Measurements from ENCODE around the gene NCKAP1.

Gene NCKAP1

GRCh38 chr2:182949572-182950189, 88.6 kb downstream of the NCKAP1 start:
- no peak for DNase-seq

DNA sequence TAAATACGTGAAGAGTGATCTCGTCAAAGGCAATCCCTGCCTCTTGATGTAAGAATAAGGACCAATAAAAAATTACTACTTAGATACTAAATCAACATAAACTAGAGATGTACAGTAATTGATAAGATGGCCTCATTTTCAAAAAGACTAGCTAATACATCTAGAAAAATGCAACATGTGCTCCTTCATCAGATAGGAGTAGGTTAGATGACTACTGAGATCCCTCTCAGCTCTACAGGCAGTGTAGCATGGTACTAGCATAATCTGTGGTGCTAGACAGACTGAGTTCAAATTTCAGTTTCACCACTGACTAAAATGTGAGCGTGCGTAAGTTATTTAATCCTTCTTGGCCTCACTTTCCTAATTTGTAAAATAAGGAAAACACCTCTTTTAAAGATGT, 89.2 kb downstream of the NCKAP1 start:
- no peak for DNase-seq

GRCh38 chr2:182946958-182947369, 91.3 kb downstream of the NCKAP1 start:
- DNase-seq, result no peak

DNA sequence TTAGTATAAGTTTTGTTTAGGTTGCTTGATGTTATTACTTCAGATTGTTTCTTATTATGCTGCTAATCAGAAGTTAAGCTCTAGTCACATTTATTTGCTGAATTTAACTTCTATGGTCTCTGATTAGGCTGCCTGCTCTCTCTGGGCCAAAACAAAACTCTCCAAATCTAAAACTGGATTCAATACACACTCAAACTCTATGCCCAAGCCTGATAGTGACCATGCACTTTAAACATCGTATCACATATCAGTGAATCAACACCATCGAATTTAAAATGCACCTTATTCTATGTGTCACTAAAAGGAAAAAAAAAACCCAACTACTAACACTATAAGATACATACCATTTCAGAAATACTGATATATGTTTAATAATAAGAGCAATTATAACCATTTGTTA, 94.9 kb downstream of the NCKAP1 start:
- DNase-seq, result no peak

GRCh38 chr2:182942756-182943155, 95.5 kb downstream of the NCKAP1 start:
- DNase-seq, result no peak

GRCh38 chr2:182941919-182942318, 96.3 kb downstream of the NCKAP1 start:
- no peak for DNase-seq

DNA sequence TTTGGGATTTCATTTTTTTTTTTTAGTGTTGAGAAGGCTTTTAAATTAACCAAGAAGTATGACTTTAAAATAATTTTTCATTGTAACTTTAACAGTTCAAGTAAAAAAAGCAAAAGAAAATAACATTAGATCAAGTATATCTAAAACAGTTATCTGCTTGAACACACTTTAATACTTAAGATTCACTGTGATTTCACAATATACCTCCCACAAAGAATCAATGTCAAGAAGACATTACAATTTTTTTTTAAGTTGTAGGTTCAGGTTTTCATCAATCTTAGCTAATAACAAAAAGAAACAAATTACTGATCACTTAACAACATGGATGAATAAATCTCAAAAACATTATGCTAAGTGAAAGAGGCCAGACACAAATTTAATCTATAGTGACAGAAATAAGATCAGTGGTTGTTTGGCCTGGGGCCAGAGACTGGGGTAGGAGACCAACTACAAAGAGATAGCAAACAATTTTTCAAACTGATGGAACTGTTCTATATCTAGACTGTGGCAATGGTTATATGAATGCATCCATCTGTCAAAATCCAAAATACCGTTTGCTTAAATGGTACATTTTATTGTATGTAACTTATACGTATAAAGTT, 97.0 kb downstream of the NCKAP1 start:
- DNase-seq, result no peak

DNA sequence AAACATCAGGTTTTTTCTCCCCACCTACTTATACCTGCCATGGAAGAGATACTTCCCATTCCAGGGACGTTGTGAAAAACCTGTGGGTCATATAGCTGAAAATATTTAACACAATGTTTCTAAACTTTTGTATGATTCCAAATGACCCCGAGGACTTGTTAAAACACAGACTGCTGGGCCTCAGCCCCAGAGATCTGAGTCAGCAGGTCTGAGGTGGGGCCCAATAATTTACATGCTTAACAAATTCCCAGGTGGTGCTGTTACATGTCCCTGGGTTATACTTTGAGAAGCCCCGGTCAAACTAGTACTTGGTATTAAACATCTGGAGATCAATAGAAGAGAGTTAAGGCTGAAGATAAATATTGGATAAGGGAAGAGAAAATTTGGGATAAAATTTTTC, 100.4 kb downstream of the NCKAP1 start:
- no peak for DNase-seq

DNA sequence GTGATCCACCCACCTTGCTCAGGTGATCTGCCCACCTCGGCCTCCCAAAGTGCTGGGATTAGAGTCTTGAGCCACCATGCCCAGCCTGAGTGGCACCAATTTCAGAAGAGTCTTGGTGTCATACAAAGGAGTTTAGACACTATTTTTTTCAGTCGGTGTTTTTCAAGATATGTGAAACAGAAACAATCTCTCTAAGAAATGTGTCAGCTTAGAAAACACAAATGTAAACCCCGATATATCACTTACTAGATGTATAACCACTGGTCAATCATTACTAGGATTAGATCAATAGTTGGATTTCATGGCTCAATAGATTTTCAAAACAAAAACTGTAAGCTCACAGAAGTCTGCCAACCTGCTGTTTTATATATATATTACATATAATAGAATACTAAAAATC, 104.6 kb downstream of the NCKAP1 start:
- no peak for DNase-seq

- DNase-seq, result no peak
Observed at GRCh38 chr2:182929972-182930371, 108.3 kb downstream of the NCKAP1 start.

- DNase-seq, result peak in 1 of 2 donors; percentile 84
Observed at GRCh38 chr2:182924306-182924705, 114.0 kb downstream of the NCKAP1 start.

GRCh38 chr2:182921234-182921633, 117.0 kb downstream of the NCKAP1 start:
- DNase-seq, result no peak

DNA sequence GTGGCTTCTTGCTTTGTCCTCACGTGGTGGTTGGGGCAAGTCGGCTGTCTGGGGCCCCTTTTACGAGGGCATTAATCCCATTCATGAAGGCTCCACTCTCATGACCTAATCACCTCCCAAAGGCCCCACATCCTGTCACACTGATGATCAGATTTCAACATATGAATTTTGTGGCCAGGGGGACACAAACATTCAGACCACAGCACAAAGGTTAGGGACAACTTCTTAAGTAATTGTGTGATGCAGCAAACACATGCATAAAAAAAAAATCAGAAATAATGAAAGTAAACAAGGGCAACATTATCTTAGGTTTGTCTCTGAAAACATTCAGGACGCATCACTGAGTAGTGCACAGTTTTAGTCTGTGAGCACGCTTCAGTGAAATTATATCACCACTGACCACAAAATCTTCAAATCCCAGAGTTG, 117.6 kb downstream of the NCKAP1 start:
- no peak for DNase-seq

GRCh38 chr2:182920089-182920488, 118.2 kb downstream of the NCKAP1 start:
- DNase-seq, result no peak

- no peak for DNase-seq
Observed at GRCh38 chr2:182918961-182919652, 119.2 kb downstream of the NCKAP1 start.

DNA sequence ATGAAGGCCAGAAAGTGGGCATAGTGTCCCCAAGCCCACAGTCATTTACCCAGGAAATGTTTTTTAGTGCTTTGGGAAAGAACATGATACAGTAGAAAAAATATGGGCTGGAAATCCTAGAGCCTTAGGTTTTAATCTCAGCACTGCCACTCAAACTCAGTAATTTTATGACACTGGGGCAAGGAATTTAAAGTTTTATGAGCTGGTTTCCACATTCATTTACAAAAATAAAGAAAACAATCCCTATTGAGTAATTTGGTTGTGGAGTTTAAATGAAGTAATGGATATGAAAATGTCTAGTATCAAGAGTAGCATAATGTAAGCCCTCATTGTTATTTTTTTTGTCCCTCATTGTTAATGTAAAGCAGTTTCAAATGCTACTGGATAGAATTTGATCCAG, 120.3 kb downstream of the NCKAP1 start:
- no peak for DNase-seq

DNA sequence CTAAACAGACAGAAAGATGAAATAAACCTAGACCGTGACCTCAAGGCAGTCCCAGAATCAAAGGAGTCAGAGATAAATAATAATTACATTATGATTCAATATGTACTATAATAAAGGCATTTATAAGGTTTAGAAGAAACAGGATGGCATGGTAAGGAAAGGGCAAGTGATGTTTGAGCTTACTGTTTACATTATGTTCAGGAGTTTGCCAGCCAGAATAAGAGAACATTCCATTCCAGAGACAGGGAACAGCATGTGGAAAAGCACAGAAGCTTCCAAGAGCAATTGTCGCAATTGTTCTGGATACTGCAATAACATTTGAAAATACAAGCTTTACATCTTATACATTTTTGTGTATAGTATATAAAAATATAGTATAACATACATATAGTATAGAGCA, 121.8 kb downstream of the NCKAP1 start:
- no peak for DNase-seq

GRCh38 chr2:182915369-182916326, 122.6 kb downstream of the NCKAP1 start:
- no peak for DNase-seq

DNA sequence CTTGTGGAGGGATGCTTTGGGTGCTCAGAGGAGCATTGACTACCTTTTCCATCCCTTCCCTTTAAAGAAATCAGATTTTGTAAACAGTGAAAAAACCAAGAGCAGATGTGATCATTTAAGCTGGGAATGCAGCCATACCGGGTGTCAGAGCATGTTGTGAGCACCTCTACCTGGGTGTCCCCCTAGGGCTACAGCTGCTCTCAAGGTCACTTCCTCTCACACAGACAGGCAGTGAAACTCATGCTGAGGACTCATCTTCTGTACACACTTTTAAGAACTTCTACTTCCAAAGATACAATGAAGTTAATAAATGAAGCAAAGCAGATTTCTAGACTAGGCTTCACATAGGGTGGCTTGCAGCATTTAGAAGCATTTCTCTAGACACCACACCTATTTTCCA, 123.4 kb downstream of the NCKAP1 start:
- DNase-seq, result no peak

DNA sequence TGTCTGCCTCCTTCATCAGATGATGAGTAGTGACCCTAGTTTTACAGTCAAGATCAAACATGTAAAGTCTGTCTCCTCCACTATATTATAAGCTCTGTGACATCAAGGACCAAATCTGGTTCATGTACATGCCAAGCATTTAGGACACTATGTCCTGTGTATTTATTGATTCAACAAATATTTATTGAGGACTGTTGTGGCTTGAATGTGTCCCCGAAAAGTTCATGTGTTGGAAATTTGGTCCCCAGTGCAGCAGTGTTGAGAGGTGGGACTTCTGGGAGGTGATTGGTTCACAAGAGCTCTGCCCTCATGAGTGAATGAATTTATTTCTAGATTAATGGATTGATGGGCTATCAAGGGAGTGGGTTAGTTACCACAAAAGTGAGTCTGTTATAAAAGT, 125.2 kb downstream of the NCKAP1 start:
- DNase-seq, result no peak

DNA sequence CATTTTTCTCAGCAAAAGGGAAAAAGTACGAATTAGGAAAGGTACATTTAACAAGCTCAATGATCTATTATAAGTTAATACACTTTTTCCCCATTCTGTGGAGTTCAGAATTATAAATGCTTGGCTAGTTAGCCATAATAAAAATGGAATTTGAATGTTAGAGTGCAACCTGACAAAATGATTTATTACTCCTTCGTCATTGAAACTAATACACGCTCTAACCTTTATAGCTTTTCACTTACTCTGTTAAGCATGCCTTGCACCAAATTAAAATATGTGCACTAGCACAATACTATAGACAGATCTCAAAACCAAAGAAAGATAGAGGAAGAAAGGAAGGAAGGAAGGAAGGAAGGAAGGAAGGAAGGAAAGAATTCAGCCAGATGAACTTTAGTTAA, 125.7 kb downstream of the NCKAP1 start:
- DNase-seq, result no peak

GRCh38 chr2:182911813-182912517, 126.3 kb downstream of the NCKAP1 start:
- no peak for DNase-seq

DNA sequence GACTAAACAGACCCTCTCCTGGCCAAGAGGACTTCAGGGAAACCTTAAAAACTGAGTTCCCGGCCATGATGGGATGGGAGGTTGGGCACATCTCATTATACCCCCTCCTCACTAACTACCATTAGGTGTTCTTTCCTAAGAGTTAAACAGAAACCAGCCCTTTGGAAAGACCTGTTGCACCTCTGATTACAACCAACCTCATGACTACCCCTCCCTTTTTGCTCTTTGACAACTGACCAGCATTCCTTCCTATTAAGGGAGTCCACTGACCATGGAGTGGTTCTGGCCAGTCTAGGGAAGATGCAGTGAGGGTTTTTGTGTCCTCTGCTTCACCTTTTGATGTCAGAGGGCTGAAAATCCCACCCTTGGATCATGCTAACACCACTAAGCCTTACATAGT, 127.3 kb downstream of the NCKAP1 start:
- DNase-seq, result no peak
